IPS DF 6.9 (cell line): ENCODE measurements around the gene DSCAM.

Experiments used
- DNase-seq: peaks from one replicate; pipeline ENCODE4 v3.0.0-alpha.2; 2013; ENCODE audit warnings: low read depth, low spot score
- H3K27ac ChIP-seq: one replicate; pipeline ENCODE4 v1.5.1; 2013; ENCODE audit warnings: low read length, control low read depth
- H3K27me3 ChIP-seq: 2 replicates; pipeline ENCODE4 v1.6.1; 2013; ENCODE audit warnings: mild to moderate bottlenecking, low read length; ENCODE audit not compliant: control insufficient read depth, insufficient read depth
- H3K36me3 ChIP-seq: 2 replicates; pipeline ENCODE4 v1.6.1; 2013; ENCODE audit warnings: low read length; ENCODE audit not compliant: control insufficient read depth, insufficient read depth
- H3K4me1 ChIP-seq: 2 replicates; pipeline ENCODE4 v1.6.1; 2013; ENCODE audit warnings: low read length; ENCODE audit not compliant: control insufficient read depth, insufficient read depth
- H3K4me3 ChIP-seq: 2 replicates; pipeline ENCODE4 v1.5.1; 2013; ENCODE audit warnings: mild to moderate bottlenecking, low read length
- H3K9me3 ChIP-seq: 2 replicates; pipeline ENCODE4 v1.6.1; 2013; ENCODE audit warnings: low read length, inconsistent platforms; ENCODE audit not compliant: control insufficient read depth, insufficient read depth
- WGBS: extraction: QIAGEN DNeasy Blood & Tissue Kit; methylation state at CpG from one replicate; pipeline ENCODE4 v1.1.7; 2013; ENCODE audit warnings: mixed read lengths, missing lambda C conversion rate; ENCODE audit not compliant: insufficient read length, insufficient coverage; 5-methylcytosine and 5-hydroxymethylcytosine counted together

Gene DSCAM

GRCh38 chr21:40640266-40640789 lies 206.6 kb downstream of the DSCAM start:
- Histone ChIP-seq H3K9me3 (peaks cover 10% of the 10 kb centered on the region), H3K4me1 (no peaks in the 10 kb centered on the region), H3K27ac (no peak overlapping the region), H3K27me3 (no peaks in the 10 kb centered on the region), H3K4me3 (no peak overlapping the region), H3K36me3 (no peaks in the 10 kb centered on the region)
- DNase-seq = no peak
- no CpG with 5 or more reads among the region's 9 CpGs for WGBS

- H3K27me3 ChIP-seq = no peaks in the 10 kb centered on the region
- DNase-seq = no peak
- H3K4me1 ChIP-seq = no peaks in the 10 kb centered on the region
- no peak overlapping the region for H3K27ac ChIP-seq
- no peaks in the 10 kb centered on the region for H3K36me3 ChIP-seq
- no peak overlapping the region for H3K4me3 ChIP-seq
- H3K9me3 ChIP-seq = peaks cover 10% of the 10 kb centered on the region
- WGBS = no CpG with 5 or more reads among the region's 6 CpGs
Observed at GRCh38 chr21:40639616-40640194, 207.3 kb downstream of the DSCAM start.

GRCh38 chr21:40638466-40639251 lies 208.3 kb downstream of the DSCAM start:
- Histone ChIP-seq H3K9me3 (peaks cover 6% of the 10 kb centered on the region), H3K27ac (no peak overlapping the region), H3K4me1 (no peaks in the 10 kb centered on the region), H3K27me3 (no peaks in the 10 kb centered on the region), H3K4me3 (no peak overlapping the region), H3K36me3 (no peaks in the 10 kb centered on the region)
- WGBS = no CpG with 5 or more reads among the region's 17 CpGs
- DNase-seq = no peak

- DNase-seq = no peak
- no peaks in the 10 kb centered on the region for H3K4me1 ChIP-seq
- no CpG with 5 or more reads among the region's 9 CpGs for WGBS
- no peak overlapping the region for H3K4me3 ChIP-seq
- H3K27ac ChIP-seq = no peak overlapping the region
- H3K36me3 ChIP-seq = no peaks in the 10 kb centered on the region
- H3K27me3 ChIP-seq = no peaks in the 10 kb centered on the region
- H3K9me3 ChIP-seq = peaks cover 8% of the 10 kb centered on the region
Observed at GRCh38 chr21:40636026-40636425, 210.9 kb downstream of the DSCAM start.

GRCh38 chr21:40635391-40635790 lies 211.6 kb downstream of the DSCAM start:
- WGBS = no CpG with 5 or more reads among the region's 4 CpGs
- no peak overlapping the region for H3K27ac ChIP-seq

GRCh38 chr21:40634141-40634540 lies 212.8 kb downstream of the DSCAM start:
- Histone ChIP-seq H3K36me3 (no peaks in the 10 kb centered on the region), H3K4me3 (no peak overlapping the region), H3K27me3 (no peaks in the 10 kb centered on the region), H3K4me1 (no peaks in the 10 kb centered on the region), H3K9me3 (peaks cover 9% of the 10 kb centered on the region), H3K27ac (no peak overlapping the region)
- DNase-seq = no peak
- WGBS = no CpG with 5 or more reads among the region's 6 CpGs

More at GRCh38 chr21:40635391-40635790, 211.6 kb downstream of the DSCAM start:
- DNase-seq = no peak
- no peak overlapping the region for H3K4me3 ChIP-seq
- no peaks in the 10 kb centered on the region for H3K4me1 ChIP-seq
- no peaks in the 10 kb centered on the region for H3K36me3 ChIP-seq
- peaks cover 9% of the 10 kb centered on the region for H3K9me3 ChIP-seq
- no peaks in the 10 kb centered on the region for H3K27me3 ChIP-seq

GRCh38 chr21:40633048-40633447 lies 213.9 kb downstream of the DSCAM start:
- no peak for DNase-seq
- no peaks in the 10 kb centered on the region for H3K36me3 ChIP-seq
- H3K9me3 ChIP-seq = peaks cover 9% of the 10 kb centered on the region
- H3K27me3 ChIP-seq = no peaks in the 10 kb centered on the region
- H3K27ac ChIP-seq = no peak overlapping the region
- H3K4me3 ChIP-seq = no peak overlapping the region
- no peaks in the 10 kb centered on the region for H3K4me1 ChIP-seq
- no CpG with 5 or more reads among the region's 9 CpGs for WGBS

- H3K27me3 ChIP-seq = no peaks in the 10 kb centered on the region
- H3K4me3 ChIP-seq = no peak overlapping the region
- DNase-seq = no peak
- H3K9me3 ChIP-seq = peaks cover 9% of the 10 kb centered on the region
- no peaks in the 10 kb centered on the region for H3K36me3 ChIP-seq
- H3K27ac ChIP-seq = no peak overlapping the region
- H3K4me1 ChIP-seq = no peaks in the 10 kb centered on the region
- WGBS = no CpG with 5 or more reads among the region's 2 CpGs
Observed at GRCh38 chr21:40631211-40631610, 215.7 kb downstream of the DSCAM start.

- no peak for DNase-seq
- H3K4me1 ChIP-seq = no peaks in the 10 kb centered on the region
- peaks cover 7% of the 10 kb centered on the region for H3K9me3 ChIP-seq
- no peak overlapping the region for H3K4me3 ChIP-seq
- no CpG with 5 or more reads among the region's 3 CpGs for WGBS
- no peaks in the 10 kb centered on the region for H3K36me3 ChIP-seq
- no peak overlapping the region for H3K27ac ChIP-seq
- no peaks in the 10 kb centered on the region for H3K27me3 ChIP-seq
Observed at GRCh38 chr21:40625991-40626390, 221.0 kb downstream of the DSCAM start.

GRCh38 chr21:40623528-40623927 lies 223.4 kb downstream of the DSCAM start:
- Histone ChIP-seq H3K27ac (no peak overlapping the region), H3K4me3 (no peak overlapping the region), H3K36me3 (no peaks in the 10 kb centered on the region), H3K27me3 (no peaks in the 10 kb centered on the region), H3K4me1 (no peaks in the 10 kb centered on the region), H3K9me3 (peaks cover 7% of the 10 kb centered on the region)
- whole genome bisulfite sequencing = no CpG with 5 or more reads among the region's 1 CpG
- DNase-seq = no peak
